Suprapubic skin (tissue), 3 donors: ENCODE data around the gene SLC38A9.

Experiments used
- POLR2A ChIP-seq, 2 donors: fragments of 450-650 bp; IDR thresholded peaks; one replicate each; pipeline ENCODE4 v1.6.1; 2017; ENCODE audit warnings: antibody characterized with exemption in 2 of 2, mild to moderate bottlenecking in 2 of 2, moderate library complexity in 2 of 2
- TF ChIP-seq, protein P1 (sequence below), 2 donors: fragments of 200-600 bp in 1 of 2; fragments of 450-650 bp in 1 of 2; sonication (generic) in 1 of 2; IDR thresholded peaks; one replicate each; pipeline ENCODE4 v1.5.1; 2016 to 2019; ENCODE audit warnings: antibody characterized with exemption in 2 of 2, mild to moderate bottlenecking in 1 of 2, moderate library complexity in 1 of 2

DNA sequence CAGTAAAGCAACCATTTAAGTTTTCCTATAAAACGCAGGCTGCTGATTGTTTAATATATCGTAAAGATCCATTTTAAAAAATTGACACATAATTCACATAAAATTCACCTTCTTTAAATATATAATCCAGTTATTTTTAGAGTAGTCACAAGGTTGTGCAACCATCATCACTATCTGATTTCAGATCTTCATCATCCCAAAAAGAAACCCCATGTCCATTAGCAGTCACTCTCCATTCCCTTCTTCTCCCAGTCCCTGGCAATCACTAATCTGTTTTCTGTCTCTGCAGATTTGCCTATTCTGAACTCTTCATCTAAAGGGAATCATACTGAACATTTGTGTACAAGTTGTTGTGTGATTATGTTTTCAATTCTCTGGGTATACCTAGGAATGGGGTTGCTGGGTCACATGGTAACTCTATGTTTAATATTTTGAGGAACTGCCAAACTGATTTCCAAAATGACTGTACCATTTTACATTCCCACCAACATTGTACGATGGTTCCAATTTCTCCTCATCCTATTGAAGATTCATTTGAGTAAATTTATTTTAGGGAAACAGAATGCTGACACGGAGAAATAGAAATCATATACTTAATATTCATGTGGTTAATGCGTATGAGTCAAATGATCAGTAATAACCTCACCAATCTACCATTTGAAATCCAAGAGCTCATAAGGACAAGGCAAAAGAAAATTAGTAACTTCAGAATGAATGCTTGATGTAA lies 119.6 kb downstream of the SLC38A9 start:
- TF ChIP-seq, protein P1, sequence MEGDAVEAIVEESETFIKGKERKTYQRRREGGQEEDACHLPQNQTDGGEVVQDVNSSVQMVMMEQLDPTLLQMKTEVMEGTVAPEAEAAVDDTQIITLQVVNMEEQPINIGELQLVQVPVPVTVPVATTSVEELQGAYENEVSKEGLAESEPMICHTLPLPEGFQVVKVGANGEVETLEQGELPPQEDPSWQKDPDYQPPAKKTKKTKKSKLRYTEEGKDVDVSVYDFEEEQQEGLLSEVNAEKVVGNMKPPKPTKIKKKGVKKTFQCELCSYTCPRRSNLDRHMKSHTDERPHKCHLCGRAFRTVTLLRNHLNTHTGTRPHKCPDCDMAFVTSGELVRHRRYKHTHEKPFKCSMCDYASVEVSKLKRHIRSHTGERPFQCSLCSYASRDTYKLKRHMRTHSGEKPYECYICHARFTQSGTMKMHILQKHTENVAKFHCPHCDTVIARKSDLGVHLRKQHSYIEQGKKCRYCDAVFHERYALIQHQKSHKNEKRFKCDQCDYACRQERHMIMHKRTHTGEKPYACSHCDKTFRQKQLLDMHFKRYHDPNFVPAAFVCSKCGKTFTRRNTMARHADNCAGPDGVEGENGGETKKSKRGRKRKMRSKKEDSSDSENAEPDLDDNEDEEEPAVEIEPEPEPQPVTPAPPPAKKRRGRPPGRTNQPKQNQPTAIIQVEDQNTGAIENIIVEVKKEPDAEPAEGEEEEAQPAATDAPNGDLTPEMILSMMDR (IDR thresholded peaks at IDR 0.05): no peak
- no peak for TF ChIP-seq POLR2A (IDR thresholded peaks at IDR 0.05)
